ENCODE data around the gene TUBA1B. TPM values are rescaled to one million over a fixed set of nuclear protein-coding genes. Genes with fewer than 3 reads are reported as not detected.

TUBA1B gene
- total RNA-seq, 1 experiment from 2014 or later: 369 TPM

- no peak for DNase-seq (ENCODE audit: unreplicated experiment)
- Mint-ChIP-seq H3K27ac (ENCODE audit: low read depth, unreplicated experiment) (no peak overlapping the region), H3K4me3 (ENCODE audit: unreplicated experiment) (no peak overlapping the region), H3K27me3 (ENCODE audit: insufficient read depth, unreplicated experiment) (no peaks in the 10 kb centered on the region), H3K9me3 (ENCODE audit: unreplicated experiment) (no peaks in the 10 kb centered on the region), H3K4me1 (ENCODE audit: insufficient read depth, unreplicated experiment) (no peaks in the 10 kb centered on the region), H3K36me3 (ENCODE audit: insufficient read depth, unreplicated experiment) (no peaks in the 10 kb centered on the region)
- intact Hi-C loops (cut with micrococcal nuclease): no loop called here
- no peak for TF ChIP-seq CTCF (IDR thresholded peaks at IDR 0.05; ENCODE audit: unreplicated experiment)
- CTCF ChIA-PET: interaction anchor here (0.6 kb wide), 1 partner anchor 8 kb away, joined by 3 read pairs; no protein-coding TSS in a partner anchor
- POLR2A ChIA-PET: no interaction called here
- BruUV-seq (replicated peaks): no TSS peak
Measured at GRCh38 chr12:49161092-49161795, 30.0 kb upstream of the TUBA1B start.

GRCh38 chr12:49160399-49160798, 29.2 kb upstream of the TUBA1B start:
- Mint-ChIP-seq H3K27me3 (ENCODE audit: insufficient read depth, unreplicated experiment) (no peaks in the 10 kb centered on the region), H3K27ac (ENCODE audit: low read depth, unreplicated experiment) (no peak overlapping the region), H3K4me1 (ENCODE audit: insufficient read depth, unreplicated experiment) (no peaks in the 10 kb centered on the region), H3K36me3 (ENCODE audit: insufficient read depth, unreplicated experiment) (no peaks in the 10 kb centered on the region), H3K4me3 (ENCODE audit: unreplicated experiment) (no peak overlapping the region), H3K9me3 (ENCODE audit: unreplicated experiment) (no peaks in the 10 kb centered on the region)
- POLR2A ChIA-PET: no interaction called here
- no peak for DNase-seq (ENCODE audit: unreplicated experiment)
- intact Hi-C loops (cut with micrococcal nuclease): no loop called here
- no peak for TF ChIP-seq CTCF (IDR thresholded peaks at IDR 0.05; ENCODE audit: unreplicated experiment)
- CTCF ChIA-PET: no interaction called here
- no TSS peak for BruUV-seq (replicated peaks)

GRCh38 chr12:49154221-49154620, 23.0 kb upstream of the TUBA1B start:
- no peak overlapping the region for H3K4me3 Mint-ChIP-seq (ENCODE audit: unreplicated experiment)
- no peaks in the 10 kb centered on the region for H3K36me3 Mint-ChIP-seq (ENCODE audit: insufficient read depth, unreplicated experiment)
- H3K4me1 Mint-ChIP-seq (ENCODE audit: insufficient read depth, unreplicated experiment): no peaks in the 10 kb centered on the region
- intact Hi-C loops (cut with micrococcal nuclease): no loop called here
- CTCF ChIA-PET: no interaction called here
- no peak for TF ChIP-seq CTCF (IDR thresholded peaks at IDR 0.05; ENCODE audit: unreplicated experiment)
- POLR2A ChIA-PET: interaction anchor here (1.9 kb wide), 1 partner anchor 23 kb away, joined by 7 read pairs; the partner anchor contains the start of gene TUBA1B
- no TSS peak for BruUV-seq (replicated peaks)
- H3K9me3 Mint-ChIP-seq (ENCODE audit: unreplicated experiment): no peaks in the 10 kb centered on the region
- no peak overlapping the region for H3K27ac Mint-ChIP-seq (ENCODE audit: low read depth, unreplicated experiment)
- no peak for DNase-seq (ENCODE audit: unreplicated experiment)
- H3K27me3 Mint-ChIP-seq (ENCODE audit: insufficient read depth, unreplicated experiment): no peaks in the 10 kb centered on the region

GRCh38 chr12:49147384-49147783, 16.2 kb upstream of the TUBA1B start:
- no peak for DNase-seq (ENCODE audit: unreplicated experiment)
- no peak overlapping the region for H3K4me3 Mint-ChIP-seq (ENCODE audit: unreplicated experiment)
- H3K27ac Mint-ChIP-seq (ENCODE audit: low read depth, unreplicated experiment): peak overlapping the region; percentile 0
- CTCF ChIA-PET: interaction anchor here (0.6 to 1.0 kb wide), 3 partner anchors 15 to 1191 kb away, joined by 3 read pairs; no protein-coding TSS in a partner anchor
- H3K9me3 Mint-ChIP-seq (ENCODE audit: unreplicated experiment): no peaks in the 10 kb centered on the region
- no TSS peak for BruUV-seq (replicated peaks)
- H3K36me3 Mint-ChIP-seq (ENCODE audit: insufficient read depth, unreplicated experiment): no peaks in the 10 kb centered on the region
- no peaks in the 10 kb centered on the region for H3K27me3 Mint-ChIP-seq (ENCODE audit: insufficient read depth, unreplicated experiment)
- no peak for TF ChIP-seq CTCF (IDR thresholded peaks at IDR 0.05; ENCODE audit: unreplicated experiment)
- intact Hi-C loops (cut with micrococcal nuclease): no loop called here
- POLR2A ChIA-PET: interaction anchor here (0.7 to 1.8 kb wide), 2 partner anchors 15 to 278 kb away, joined by 3 to 10 read pairs; partner anchors contain the start of gene TUBA1B
- no peaks in the 10 kb centered on the region for H3K4me1 Mint-ChIP-seq (ENCODE audit: insufficient read depth, unreplicated experiment)

Measured in MCF 10A (cell line).